Stimulated activated CD4-positive, alpha-beta T cell treated with anti-CD3 and anti-CD28 coated beads, TNF-alpha, amount 100 ng/mL, for 24 hours (primary cell): Measurements from ENCODE around the gene MAPK1.
"Not testable (repeated sequence)": the region's sequence is repeated elsewhere in the genome, so short reads cannot be mapped to it uniquely, and the experiment has no call there.

ENCODE experiments used
- DNase-seq, 3 experiments: peaks; one replicate each; pipeline ENCODE4 v3.0.0-alpha.2; 2020; ENCODE audit warnings: low read depth in 3 of 3

MAPK1 gene

GRCh38 chr22:21790849-21791610 is 76.4 kb downstream of the MAPK1 start:
- DNase-seq, result peak in 1 of 3 experiments; percentile 2

GRCh38 chr22:21790359-21790758 is 77.1 kb downstream of the MAPK1 start:
- DNase-seq, result no peak

- not testable (repeated sequence) for DNase-seq
Observed at GRCh38 chr22:21787565-21787964, 79.9 kb downstream of the MAPK1 start.

DNA sequence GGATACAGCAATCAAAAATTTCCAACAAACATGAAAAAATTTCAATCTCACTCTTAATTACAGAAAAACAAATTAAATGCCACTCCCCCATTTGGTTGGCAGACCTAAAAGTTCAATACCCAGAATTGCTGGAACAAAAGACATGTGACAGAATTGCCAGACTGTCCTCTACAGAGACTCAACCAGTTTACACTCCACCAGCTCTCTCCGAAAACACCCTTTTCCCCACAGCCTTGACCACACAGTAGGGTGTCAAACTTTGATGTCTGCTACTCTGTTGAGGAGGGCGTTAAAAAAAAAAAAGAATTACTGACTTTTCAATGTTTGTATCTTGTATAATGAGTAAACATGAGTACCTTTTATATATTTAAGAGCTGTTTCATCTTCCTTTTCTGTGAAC is 87.2 kb downstream of the MAPK1 start:
- no peak for DNase-seq

GRCh38 chr22:21779444-21779843 is 88.0 kb downstream of the MAPK1 start:
- no peak for DNase-seq

DNA sequence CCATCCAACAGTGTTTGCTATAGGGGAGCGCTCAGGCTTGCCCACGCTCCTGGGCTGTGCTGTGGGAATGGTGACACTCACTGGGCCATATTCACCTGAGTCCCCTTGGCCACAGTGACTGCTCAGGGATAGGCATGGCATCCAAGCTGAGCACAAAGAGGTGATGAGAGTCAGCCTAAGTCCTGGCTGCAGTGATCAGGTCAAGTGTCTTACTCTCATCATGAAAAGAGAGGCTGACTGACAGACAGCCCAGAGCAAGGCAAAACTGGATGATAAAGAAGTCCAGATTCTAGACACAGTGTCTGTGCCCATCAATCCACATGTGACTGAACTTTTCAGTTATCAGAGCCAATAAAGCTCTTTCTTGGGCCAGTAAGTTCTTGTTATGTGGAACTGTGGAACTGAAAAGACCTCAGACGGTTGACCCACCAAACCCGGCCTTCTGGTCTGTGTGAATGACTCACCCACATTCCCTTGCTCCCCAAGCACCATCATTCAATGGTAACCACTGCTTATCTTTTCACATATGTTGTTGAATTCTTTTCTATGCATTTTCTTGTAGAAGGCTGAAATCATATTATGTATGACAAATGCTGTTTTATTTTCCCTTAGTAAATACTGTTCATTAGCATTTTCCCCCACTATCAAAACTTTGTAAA is 88.6 kb downstream of the MAPK1 start:
- no peak for DNase-seq

GRCh38 chr22:21771631-21771976 is 95.8 kb downstream of the MAPK1 start:
- no peak for DNase-seq

- DNase-seq, result no peak
Observed at GRCh38 chr22:21768435-21768834, 99.0 kb downstream of the MAPK1 start.

GRCh38 chr22:21766691-21767462 is 100.6 kb downstream of the MAPK1 start:
- DNase-seq, result peak; percentile 13 to 51 (median 27)

- DNase-seq, result no peak
Observed at GRCh38 chr22:21765909-21766529, 101.4 kb downstream of the MAPK1 start.

DNA sequence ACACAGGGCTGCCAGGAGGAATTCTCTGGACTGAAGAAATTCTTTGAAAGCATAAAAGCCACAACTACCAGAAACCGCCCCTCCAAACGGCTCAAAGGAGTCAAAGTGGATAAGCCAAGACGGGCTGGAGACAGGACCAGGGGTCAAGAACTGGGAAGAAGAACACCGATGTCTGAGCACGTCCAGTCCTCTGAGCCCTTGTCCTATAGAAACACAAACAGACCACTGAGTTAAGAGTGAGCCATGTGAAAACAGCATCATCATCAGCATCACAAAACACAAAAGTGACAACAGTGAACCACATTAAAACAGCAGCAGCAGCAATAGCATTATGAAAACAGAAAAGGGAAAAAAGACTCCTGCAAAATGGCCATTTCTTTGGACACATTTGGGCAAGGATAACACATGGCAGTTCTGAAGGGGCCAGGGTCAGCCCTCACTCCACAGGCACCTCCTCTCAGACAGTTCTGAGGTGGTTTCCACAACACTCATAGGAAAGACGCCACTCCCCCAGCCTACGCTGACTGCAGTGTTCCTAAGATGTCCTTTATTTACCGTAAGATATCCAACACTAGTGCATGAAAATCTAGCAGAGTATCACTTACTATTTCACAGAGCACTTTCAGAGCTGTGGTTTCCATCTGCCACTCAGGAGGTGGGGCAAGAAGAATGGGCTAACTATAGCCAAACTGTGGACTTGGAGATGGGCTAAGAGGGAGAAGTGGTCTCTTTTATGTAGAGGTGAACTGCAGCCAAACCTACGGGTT is 103.2 kb downstream of the MAPK1 start:
- peak in 1 of 3 experiments; percentile 26 for DNase-seq

DNA sequence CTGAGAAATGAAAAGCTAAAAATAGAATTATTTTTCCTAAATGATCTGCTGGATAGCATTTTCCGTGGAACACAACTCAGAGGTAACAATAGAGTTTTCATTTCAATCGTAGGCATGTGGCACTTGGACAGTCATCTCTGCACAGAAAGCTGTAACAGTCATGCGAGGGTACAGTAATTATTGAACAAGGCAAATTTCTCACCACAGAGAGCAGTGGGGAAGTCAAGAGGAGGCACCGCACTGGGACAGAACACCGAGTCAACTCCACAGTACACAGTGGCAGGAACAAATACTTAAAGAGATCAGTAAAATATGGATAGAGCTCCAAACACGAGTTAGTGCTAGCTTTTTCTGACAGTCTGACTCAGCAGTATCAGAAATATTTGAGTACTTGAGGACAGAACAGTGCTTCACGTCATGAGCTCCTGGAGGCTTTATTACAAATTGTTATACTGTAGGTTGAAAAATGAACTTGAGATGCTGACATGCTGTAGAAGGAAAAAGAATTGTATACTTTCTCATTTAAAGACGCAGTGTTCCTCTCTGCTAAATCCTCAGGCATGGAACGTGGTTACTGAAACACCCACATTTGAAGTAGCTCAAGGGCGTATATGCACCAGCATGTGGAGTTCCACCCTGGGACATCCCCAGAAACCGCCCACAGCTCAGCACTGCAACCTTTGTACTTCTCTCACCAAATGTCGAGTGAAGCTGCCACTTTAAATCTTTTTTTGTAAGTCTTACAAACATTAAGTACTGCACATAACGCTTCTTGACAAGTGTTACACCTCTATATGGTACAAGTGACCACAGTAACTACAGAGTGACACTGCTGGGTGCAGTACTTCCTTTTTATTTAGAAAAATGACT is 104.5 kb downstream of the MAPK1 start:
- peak in 2 of 3 experiments; percentile 27 to 42 for DNase-seq

DNA sequence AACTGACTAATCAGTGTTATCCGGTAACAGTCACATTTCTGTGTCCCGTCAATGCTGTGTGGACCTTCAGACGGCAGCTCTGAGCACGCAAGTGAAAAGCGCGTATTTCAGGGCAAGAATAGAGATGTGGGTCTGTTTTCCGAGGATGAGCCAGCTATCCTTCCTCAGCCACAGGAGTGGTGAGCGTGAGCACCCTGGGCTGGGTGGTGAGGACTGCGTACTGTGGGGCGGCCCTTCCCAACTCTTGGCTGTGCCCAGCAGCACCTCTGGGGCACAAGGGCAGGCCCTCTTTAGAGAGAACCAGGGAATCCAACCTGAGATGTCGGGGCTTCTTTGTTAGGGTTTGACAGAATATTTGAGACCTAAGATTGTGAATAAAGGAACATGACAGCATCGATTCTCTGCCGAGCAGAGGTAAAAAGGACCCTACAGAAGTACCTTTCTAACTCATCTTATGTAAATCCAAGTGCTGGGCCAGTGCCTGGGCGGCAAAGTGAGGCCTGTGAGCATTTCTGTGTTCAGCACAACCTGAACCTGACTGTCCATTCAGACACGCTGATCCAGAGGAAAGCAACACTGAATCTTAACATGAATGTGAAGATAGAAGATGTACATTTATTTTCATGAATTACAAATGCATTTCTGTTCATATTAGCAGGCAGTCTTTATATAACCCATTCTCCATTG is 105.3 kb downstream of the MAPK1 start:
- DNase-seq, result no peak

DNA sequence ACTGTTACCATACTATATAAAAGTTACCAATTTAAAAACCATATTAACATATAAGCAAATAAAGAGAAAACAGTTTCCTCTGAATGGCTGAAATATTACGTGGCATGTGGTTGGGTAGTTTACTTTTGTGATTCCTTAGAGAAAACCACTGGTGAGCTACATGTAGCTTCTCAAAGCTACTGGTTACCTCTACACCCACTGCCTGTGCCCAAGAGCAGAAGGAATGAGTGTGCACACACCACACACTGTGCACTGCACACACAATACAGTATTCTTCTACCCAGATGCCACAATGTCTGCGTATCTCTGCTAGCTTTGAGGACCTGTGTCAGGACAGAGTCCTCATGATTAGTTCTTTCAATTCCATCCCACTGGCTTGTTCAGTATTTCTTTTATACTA is 106.4 kb downstream of the MAPK1 start:
- DNase-seq, result no peak

- DNase-seq, result no peak
Observed at GRCh38 chr22:21760640-21761039, 106.8 kb downstream of the MAPK1 start.

DNA sequence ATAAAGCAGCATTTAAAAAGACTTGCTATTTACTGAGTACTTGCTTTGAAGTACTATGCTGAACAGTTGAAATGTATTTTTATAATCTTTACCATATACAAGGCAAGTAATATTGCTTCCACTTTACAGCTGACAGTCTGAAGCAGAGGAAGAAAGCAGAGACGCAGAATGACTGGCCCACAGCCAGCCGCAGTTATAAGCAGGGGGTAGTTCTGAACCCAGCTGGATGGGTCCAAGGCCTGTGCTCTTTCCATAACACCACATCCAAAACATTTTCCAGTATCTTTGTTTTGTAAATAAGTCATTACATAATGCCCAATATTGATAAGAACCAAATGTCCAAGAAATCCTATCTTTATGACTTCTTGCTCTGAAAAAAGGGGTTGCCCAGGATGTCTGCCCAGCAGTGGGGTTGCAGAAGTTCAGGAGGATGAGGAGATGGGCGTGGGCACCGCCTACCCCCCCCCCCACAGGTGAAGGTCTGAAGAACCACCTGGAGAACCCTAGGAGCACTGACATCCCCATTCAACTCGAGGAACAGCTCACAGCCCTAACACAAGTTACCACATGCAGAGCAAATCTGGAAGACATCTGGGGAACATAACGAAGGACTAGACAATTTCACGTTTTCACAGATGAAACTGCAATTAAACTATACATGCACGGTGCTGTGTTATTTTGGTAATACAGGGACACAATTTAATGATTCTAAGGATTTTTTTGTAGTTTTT is 107.6 kb downstream of the MAPK1 start:
- DNase-seq, result no peak

- no peak for DNase-seq
Observed at GRCh38 chr22:21759093-21759492, 108.4 kb downstream of the MAPK1 start.

GRCh38 chr22:21758091-21758864 is 109.2 kb downstream of the MAPK1 start:
- DNase-seq, result no peak
